Measurements from ENCODE around the gene CYB5B.
A peak's percentile ranks its signal among the peaks of the same experiment; 100 is the strongest.

Gene CYB5B

GRCh38 chr16:69424053-69424934 lies at the start of gene CYB5B:
TSS of gene CYB5B (plus strand) at chr16:69424619. CDS start at chr16:69424684, 65 bp downstream.
- DNase-seq (ENCODE audit: low read depth, low spot score), result peak; percentile 94

- no peak for DNase-seq (ENCODE audit: low read depth, low spot score)
Observed at GRCh38 chr16:69376393-69377059, 47.9 kb upstream of the CYB5B start.

- no peak for DNase-seq (ENCODE audit: low read depth, low spot score)
Observed at GRCh38 chr16:69378036-69378435, 46.4 kb upstream of the CYB5B start.

GRCh38 chr16:69378760-69379159 lies 45.7 kb upstream of the CYB5B start:
- DNase-seq (ENCODE audit: low read depth, low spot score), result no peak

GRCh38 chr16:69381231-69381630 lies 43.2 kb upstream of the CYB5B start:
- no peak for DNase-seq (ENCODE audit: low read depth, low spot score)

GRCh38 chr16:69382421-69382820 lies 42.0 kb upstream of the CYB5B start:
- no peak for DNase-seq (ENCODE audit: low read depth, low spot score)

GRCh38 chr16:69384974-69385373 lies 39.4 kb upstream of the CYB5B start:
- no peak for DNase-seq (ENCODE audit: low read depth, low spot score)

GRCh38 chr16:69386596-69386995 lies 37.8 kb upstream of the CYB5B start:
- no peak for DNase-seq (ENCODE audit: low read depth, low spot score)

- no peak for DNase-seq (ENCODE audit: low read depth, low spot score)
Observed at GRCh38 chr16:69393898-69394849, 30.2 kb upstream of the CYB5B start.

- no peak for DNase-seq (ENCODE audit: low read depth, low spot score)
Observed at GRCh38 chr16:69395859-69396186, 28.6 kb upstream of the CYB5B start.

- DNase-seq (ENCODE audit: low read depth, low spot score), result peak; percentile 74
Observed at GRCh38 chr16:69396187-69397061, 28.0 kb upstream of the CYB5B start.

GRCh38 chr16:69397821-69398521 lies 26.4 kb upstream of the CYB5B start:
- peak; percentile 54 for DNase-seq (ENCODE audit: low read depth, low spot score)

- DNase-seq (ENCODE audit: low read depth, low spot score), result no peak
Observed at GRCh38 chr16:69399361-69399760, 25.1 kb upstream of the CYB5B start.

- no peak for DNase-seq (ENCODE audit: low read depth, low spot score)
Observed at GRCh38 chr16:69402439-69402838, 22.0 kb upstream of the CYB5B start.

- DNase-seq (ENCODE audit: low read depth, low spot score), result no peak
Observed at GRCh38 chr16:69404275-69404805, 20.1 kb upstream of the CYB5B start.

GRCh38 chr16:69405326-69405725 lies 19.1 kb upstream of the CYB5B start:
- no peak for DNase-seq (ENCODE audit: low read depth, low spot score)

- DNase-seq (ENCODE audit: low read depth, low spot score), result no peak
Observed at GRCh38 chr16:69405757-69406156, 18.7 kb upstream of the CYB5B start.

- DNase-seq (ENCODE audit: low read depth, low spot score), result no peak
Observed at GRCh38 chr16:69406780-69407331, 17.6 kb upstream of the CYB5B start.

- DNase-seq (ENCODE audit: low read depth, low spot score), result no peak
Observed at GRCh38 chr16:69407702-69408323, 16.6 kb upstream of the CYB5B start.
